ENCODE data around the gene WASF3.

WASF3 gene

DNA sequence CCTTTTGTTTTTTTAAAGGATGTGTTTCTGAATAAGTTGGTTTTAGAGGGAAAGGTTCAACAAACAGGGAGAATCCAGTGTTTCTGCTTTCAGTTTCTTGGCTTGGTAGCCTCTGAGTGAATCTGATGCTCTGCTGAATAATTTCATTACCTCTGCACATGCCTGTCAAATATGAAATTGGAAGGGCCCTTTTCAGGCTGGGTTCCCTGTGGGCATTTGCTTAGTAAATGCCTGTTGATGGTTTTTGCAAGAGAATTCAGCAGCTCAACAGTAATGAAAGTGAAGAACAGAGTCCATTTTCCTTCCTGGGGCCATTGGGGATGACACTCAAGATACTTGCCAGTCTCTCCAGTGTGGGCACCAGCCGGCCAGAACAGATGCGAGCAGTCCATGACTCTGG is 128.8 kb downstream of the WASF3 start:
- no peak for DNase-seq (ENCODE audit: low spot score)

DNA sequence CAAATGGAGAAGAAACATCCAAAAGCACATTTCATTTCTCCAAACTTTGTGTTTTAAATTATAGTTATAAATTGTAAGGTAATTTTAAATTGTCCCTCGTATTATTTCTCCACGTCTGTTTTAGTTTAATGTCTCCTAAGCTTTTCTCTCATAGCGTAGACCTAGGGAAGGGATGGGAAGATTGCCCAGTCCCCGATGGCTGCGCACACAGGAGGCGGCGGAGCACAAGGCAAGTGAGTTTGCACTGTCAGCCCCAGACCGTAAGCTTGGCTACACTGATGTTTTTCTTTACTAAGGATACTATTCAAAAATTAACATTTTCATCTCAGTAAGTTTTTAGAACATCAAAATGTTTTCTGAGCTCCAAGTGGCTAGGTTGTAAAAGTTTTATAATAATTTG is 130.8 kb downstream of the WASF3 start:
- no peak for DNase-seq (ENCODE audit: low spot score)

DNA sequence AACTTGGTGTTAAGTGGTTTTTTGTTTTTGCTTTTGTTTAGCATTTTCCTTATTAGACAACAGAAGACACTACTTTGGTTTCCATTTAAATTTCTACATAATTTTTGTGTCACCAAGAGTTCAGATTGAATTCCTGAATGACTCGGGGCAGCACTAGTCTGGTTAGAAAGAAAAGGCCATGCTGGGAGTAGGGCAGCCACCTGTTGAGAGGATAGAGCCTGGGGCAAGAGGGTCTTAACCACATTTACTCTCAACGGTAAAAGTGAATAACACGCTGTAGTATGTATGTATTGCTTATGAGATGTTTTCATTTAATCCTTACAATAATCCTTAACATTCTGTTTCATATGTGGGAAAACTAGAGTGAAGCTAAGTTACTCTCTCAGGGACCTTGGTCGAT is 131.5 kb downstream of the WASF3 start:
- no peak for DNase-seq (ENCODE audit: low spot score)

DNA sequence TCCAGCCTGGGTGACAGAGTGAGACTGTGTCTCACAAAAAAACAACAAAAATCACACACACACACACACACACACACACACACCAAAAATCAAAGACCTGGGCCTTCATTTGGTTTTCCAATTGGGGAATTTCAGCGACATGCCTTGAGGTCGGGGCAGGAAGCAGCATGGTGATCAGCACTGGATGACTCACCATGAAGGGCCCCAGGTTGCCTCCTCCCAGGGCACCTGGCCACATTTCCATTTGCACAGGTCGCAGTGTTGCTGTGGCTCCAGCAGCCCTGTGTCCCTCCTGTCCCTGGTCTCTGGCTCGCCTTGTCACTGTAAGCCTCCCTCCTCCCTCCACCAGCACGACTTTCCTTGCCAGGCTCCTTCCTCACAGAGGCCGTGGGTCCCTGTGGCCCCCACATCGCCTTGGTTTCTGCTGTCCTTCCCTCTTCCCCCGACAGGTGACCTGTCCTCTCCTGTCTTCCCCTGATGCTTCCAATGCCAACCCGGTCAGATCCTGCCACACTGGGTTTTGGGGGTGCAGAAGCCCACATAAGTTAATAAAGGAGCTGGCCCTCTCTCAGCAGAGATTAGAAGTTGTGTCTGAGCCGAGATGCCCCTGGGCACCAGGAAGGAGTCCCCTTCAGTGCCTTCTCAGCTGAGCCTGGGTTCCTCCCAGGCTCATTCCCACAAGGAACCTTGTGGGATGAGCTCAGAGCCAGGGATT is 136.4 kb downstream of the WASF3 start:
- no peak for DNase-seq (ENCODE audit: low spot score)

DNA sequence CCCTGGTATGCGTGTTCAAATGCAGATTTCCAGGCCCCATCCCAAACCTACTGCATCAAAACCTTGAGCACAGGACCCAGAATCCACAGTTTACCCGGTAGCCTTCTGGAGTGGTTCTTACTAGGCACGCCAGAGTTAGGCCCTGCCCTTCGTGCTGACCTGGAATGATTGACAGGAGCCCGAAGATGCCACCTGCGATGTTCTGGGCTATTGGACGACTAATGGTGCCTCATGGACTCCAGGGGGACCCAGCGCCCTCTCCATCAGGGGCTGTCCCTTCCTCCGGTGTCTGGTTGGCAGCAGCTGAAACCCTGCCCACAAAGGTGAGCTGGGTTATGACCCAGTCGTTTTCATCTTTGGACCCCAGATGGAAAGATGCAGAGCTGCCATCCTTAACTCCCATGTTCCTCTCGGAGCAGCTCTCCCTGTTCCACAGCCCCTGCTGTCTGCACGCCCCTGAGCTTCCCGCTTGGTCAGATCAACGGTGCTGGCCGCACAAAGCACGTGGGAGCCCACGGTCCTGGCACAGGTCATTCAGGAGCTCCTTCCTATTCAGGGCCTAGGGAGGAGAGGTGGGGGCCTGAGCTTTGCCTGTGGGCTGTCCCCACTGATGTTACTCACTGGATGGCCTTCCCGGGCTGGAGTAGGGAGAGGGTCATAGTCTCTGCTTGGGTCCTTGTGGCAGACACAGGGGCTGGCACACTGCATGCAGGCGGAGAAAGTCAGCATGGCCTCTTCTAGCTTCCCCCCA is 137.3 kb downstream of the WASF3 start:
- no peak for DNase-seq (ENCODE audit: low spot score)

DNA sequence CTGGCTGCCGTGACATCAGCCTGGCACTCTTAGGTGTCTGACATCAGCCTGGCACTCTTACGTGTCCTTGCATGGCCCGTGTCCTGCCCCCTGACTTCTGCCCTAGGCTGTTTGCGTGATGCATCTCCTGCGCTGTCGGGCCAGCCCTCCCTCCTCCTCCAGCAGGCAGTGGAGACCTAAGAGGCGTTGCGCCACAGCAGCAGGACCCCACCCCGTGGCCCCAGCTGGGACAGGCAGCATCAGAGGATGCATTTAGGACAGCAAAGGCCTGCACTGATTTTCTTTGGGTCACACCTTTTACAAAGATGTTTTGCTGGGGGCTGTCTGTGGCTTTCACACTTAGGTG is 137.8 kb downstream of the WASF3 start:
- no peak for DNase-seq (ENCODE audit: low spot score)

- DNase-seq (ENCODE audit: low spot score): no peak
Measured at GRCh38 chr13:26695891-26696311, 138.4 kb downstream of the WASF3 start.

GRCh38 chr13:26697069-26697955 is 139.8 kb downstream of the WASF3 start:
- no peak for DNase-seq (ENCODE audit: low spot score)

DNA sequence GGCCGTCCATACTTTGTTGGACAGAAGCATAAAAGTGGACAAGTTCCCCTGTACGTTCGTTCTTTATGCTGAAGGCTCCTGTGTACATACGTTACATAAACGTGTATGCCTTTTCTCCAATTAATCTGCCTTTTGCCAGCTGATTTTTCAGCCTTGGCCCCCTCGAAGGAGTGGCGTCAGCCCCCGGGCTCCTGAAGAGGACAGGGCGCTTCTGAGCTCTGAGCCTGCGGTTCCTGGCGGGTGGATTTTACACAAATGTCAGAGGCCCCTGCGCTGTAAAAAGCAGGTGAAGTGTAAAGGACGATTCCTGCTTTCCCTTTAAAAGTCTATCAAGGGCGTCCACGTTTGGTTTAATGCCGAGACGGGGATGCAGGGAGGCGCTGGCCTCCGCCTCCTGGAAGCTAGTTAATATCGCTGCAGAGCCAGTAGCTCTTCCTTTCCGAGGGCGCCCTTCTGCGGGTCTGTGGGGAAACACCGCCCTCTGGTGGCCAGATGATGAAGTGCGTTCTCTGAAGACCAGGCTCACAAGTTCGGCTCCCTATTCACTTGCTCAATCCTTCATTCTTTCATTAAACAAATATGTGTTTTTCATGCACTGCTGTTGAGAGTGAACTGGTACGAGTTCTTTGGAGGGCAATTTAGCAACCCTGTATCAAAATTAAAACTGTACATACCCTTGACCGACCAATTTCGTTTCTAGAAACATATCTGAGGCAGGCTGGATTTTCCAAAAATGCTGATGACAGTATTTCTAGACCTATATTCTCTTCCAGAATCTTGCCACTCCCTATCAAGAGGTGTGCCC is 141.1 kb downstream of the WASF3 start:
- peak; percentile 90 for DNase-seq (ENCODE audit: low spot score)

- no peak for DNase-seq (ENCODE audit: low spot score)
Measured at GRCh38 chr13:26699197-26699490, 141.7 kb downstream of the WASF3 start.

DNA sequence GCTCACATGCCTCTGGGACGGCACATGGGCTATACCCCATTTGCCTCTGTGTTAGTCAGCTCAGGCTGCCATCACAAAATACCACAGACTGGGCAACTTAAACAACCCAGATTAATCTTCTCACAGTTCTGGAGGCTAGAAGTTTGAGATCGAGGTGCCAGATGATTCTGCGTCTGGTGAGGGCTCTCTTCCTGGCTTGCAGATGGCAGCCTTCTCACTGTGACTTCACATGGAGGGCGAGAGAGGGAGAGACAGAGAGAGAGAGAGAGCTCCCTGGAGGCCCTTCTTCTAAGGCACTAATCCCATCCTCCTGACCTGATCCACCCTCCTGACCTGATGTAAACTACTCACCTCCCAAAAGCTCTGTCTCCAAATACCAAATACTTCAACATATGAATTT is 148.1 kb downstream of the WASF3 start:
- DNase-seq (ENCODE audit: low spot score): no peak

- no peak for DNase-seq (ENCODE audit: low spot score)
Measured at GRCh38 chr13:26706381-26706780, 148.9 kb downstream of the WASF3 start.

GRCh38 chr13:26707122-26708006 is 149.9 kb downstream of the WASF3 start:
- DNase-seq (ENCODE audit: low spot score): peak; percentile 63

DNA sequence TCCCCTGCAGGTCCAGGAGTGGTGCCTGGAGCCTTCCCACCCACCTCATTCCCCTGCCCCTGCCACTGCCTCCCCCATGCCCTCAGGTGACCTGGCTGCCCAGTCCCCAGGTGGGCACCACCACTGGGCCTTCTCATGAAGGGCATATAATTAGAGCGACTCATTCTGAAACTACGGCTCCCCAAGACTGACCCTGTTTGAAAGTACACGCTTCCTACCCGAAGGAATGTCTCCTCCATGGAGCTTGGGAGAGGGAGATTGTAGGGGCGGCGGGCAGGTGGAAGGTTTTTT is 150.5 kb downstream of the WASF3 start:
- no peak for DNase-seq (ENCODE audit: low spot score)

- DNase-seq (ENCODE audit: low spot score): no peak
Measured at GRCh38 chr13:26709461-26709860, 152.0 kb downstream of the WASF3 start.

GRCh38 chr13:26710166-26710565 is 152.7 kb downstream of the WASF3 start:
- no peak for DNase-seq (ENCODE audit: low spot score)

DNA sequence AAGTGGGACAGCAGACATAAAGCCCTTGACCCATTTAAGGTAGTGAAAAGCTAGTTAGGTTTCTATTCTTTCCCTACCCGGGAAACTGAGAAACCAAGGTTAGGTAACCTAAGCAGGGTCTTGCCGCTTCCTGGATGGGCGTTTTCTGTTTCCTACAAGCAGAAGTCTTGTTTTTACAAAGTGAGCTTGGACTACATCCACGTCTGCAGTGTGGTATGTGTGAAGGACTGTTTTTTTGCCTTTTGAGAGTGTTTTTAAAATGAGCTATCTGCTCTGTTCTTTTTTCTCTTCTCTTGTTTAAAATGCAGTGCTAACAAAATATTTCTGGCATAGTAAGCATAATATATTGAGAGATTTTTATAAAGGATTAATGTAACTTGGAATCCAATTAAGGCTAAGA is 153.7 kb downstream of the WASF3 start:
- DNase-seq (ENCODE audit: low spot score): no peak

DNA sequence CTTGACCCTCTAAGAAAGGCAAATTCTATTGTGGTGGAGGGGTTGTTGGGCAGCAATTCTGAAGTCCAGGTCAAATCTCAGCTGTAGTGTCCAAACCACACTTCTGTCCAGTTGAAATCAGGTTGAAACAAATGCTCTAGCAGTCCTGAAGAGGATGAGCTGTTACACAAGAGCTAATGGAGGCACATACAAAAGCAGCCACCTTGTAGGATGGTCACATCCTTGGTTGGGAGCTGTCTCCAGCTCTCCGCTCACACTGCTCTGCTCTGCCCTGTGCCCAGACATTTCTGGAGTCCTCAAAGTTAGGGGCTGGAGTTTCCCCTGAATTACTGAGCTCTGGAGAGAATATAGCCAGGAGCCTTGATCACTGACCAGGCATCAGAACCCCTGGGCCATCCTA is 155.9 kb downstream of the WASF3 start:
- DNase-seq (ENCODE audit: low spot score): no peak

DNA sequence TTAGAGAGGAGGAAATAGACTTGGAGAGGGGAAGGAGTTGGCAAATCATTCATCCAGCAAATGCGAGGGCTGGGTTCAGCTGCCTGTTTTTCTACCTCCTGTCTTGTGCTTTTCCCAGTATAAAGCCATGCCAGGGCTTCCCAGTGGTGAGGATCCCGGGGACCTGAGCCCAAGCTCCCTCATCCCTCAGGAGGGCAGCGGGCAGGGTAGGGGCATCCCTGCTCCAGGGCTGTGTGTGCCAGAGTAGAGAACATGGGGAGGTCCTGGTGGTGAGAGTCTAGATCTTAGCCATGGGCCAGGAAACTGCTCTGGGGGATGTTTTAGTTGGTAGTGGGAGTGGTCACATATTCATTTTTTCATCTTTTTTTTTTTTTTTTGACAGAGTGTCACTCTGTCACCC is 159.5 kb downstream of the WASF3 start:
- DNase-seq (ENCODE audit: low spot score): no peak

DNA sequence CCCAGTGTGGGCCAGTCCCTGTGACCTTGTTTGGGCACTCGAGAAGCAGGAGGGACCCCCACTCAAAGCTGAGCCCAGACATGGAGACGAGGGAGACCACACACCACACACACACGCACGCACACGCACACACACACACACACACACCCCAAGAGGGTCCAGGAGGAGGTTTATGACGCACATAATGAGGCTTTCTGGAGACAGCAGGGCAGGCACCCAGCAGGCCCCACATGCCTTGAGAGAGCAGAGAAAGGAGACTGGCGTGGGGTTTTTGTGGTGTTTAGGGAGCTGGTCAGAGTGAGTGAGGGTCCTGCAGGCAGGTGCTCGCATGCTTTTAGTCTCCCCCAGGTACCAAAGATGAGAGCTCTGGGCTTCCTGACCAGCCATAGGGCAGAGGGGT is 160.7 kb downstream of the WASF3 start:
- no peak for DNase-seq (ENCODE audit: low spot score)

DNA sequence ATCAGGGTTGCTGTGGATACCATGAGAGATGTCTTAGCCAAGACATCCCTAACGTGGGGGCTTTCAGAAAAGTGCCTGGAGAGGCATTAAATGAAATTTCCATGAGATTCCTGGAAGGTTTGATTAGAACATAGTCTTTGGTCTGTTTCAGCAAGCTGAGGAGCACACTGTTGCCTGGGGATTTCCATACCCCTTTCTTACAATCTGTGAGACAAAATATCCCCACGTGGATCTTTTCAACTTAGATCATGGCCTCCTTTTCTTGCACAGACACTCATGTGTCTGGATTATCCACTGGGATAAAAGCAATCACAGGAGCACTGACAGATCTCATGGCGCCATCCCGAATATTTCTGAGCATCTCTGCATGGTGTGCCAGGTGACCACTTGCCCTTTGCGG is 161.4 kb downstream of the WASF3 start:
- no peak for DNase-seq (ENCODE audit: low spot score)

All from AG08396 (cell line).